CD4-positive, alpha-beta T cell treated with Interleukin-12 subunit alpha and Interleukin-12 subunit beta, for 1 hour (primary cell): Measurements from ENCODE around the gene PERM1.

ENCODE experiments used
- DNase-seq: peaks from one replicate; pipeline ENCODE4 v3.0.0-alpha.2; 2020

The PERM1 gene

DNA sequence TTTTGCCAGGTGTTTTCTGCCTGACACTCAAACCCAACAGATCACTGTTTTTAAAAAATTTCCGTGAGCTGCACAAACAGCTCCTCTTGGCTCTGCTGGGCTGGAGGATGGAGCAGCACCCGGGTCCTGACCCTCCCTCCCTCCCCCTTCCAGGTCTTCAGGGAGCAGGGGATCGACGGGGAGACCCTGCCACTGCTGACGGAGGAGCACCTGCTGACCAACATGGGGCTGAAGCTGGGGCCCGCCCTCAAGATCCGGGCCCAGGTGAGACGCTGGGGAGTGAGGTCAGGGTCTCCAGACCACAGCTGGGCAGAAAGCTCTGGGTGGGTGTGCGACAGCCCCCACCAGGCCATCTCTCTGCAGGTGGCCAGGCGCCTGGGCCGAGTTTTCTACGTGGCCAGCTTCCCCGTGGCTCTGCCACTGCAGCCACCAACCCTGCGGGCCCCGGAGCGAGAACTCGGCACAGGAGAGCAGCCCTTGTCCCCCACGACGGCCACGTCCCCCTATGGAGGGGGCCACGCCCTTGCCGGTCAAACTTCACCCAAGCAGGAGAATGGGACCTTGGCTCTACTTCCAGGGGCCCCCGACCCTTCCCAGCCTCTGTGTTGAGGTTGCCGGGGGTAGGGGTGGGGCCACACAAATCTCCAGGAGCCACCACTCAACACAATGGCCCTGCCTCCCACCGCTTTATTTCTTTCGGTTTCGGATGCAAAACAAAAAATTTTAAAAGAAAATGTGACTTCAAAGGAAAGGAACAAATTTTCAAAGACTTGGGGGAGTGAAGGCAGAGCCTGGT, 38.1 kb downstream of the PERM1 start:
- DNase-seq: no peak

DNA sequence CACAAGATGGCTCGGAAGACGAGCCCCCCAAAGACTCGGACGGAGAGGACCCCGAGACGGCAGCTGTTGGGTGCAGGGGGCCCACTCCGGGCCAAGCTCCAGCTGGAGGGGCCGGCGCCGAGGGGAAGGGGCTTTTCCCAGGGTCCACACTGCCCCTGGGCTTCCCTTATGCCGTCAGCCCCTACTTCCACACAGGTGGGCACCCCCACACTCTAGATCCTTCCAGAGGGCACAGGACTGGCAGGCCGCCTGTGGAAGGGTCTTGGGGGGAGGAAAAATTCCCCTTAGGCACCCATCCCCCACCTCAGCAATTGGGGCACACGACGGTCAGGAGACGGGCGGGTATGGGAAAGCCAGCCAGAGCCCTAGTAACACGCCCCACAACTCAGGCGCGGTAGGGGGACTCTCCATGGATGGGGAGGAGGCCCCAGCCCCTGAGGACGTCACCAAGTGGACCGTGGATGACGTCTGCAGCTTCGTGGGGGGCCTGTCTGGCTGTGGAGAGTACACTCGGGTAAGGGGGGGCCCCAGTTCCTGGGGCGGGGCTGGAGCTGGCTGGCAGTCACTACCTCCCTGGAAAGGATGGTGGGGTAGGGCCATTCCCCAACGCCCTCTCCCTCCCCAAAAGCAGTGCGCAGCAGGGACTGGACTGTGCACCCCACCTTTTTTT, 38.9 kb downstream of the PERM1 start:
- DNase-seq: no peak

DNA sequence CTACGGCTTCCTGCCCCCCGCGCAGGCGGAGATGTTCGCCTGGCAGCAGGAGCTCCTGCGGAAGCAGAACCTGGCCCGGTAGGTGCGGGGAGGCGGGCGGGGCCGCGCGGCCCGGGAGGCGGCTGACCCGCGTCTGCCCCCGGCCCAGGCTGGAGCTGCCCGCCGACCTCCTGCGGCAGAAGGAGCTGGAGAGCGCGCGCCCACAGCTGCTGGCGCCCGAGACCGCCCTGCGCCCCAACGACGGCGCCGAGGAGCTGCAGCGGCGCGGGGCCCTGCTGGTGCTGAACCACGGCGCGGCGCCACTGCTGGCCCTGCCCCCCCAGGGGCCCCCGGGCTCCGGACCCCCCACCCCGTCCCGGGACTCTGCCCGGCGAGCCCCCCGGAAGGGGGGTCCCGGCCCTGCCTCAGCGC, 39.5 kb downstream of the PERM1 start:
- DNase-seq: no peak

DNA sequence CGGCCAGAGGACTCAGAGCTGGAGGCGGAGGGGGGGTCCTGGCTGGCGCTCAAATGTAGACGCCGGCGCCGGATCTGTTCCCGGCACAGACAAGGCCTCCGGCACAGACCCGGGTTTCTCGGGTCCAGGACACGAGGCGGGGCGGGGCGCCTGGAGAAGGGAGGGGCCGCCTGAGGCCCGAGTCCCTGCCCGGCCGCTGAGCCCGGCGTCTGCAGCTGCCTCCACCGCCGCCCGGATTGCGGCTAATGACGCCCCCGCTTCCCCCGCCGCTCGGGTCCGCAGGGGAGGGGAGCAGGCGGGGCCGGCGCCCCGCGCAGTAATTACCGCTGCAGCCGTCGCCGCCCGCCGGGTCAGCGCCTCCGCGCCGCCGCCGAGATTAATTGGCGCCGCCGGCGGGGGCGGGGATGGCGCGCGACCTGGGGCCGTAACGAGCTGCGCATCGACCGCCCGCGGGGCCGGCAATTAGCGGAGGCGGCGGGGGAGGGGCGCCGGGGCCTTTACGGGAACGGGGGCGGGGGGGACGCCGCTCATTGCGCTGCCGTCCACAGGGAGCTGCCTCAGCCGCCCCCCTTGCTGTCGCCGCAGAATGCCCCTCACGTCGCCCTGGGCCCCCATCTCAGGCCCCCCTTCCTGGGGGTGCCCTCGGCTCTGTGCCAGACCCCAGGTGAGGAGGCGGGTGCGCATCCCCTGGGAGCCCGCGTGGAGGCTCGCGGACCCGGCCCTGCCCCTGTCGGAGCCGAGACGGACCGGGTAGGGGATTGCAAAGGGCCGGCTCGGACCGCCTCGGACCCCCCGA, 40.1 kb downstream of the PERM1 start:
- no peak for DNase-seq

DNA sequence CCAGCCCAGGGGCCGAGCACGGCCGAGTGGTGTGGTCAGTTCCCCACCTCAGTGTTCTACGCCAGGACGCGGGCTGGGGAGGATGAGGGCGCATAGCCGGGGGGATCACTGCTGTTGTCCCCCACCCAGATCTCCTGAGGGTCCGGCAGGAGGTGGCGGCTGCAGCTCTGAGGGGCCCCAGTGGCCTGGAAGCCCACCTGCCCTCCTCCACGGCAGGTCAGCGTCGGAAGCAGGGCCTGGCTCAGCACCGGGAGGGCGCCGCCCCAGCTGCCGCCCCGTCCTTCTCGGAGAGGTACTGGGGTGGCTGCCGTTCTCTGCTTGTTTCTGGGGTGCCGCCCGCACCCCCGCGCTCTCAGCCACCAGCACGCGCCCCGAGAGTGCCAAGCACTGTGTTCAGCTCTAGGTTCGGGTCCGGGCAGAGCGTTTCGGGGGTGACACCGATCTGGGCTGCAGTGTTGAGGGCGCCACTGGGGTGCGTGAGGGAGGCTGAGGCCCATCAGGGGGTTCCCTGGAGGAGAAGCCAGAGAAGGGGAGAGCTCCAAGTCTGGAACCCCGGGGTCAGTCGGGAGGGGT, 40.8 kb downstream of the PERM1 start:
- DNase-seq: no peak

DNA sequence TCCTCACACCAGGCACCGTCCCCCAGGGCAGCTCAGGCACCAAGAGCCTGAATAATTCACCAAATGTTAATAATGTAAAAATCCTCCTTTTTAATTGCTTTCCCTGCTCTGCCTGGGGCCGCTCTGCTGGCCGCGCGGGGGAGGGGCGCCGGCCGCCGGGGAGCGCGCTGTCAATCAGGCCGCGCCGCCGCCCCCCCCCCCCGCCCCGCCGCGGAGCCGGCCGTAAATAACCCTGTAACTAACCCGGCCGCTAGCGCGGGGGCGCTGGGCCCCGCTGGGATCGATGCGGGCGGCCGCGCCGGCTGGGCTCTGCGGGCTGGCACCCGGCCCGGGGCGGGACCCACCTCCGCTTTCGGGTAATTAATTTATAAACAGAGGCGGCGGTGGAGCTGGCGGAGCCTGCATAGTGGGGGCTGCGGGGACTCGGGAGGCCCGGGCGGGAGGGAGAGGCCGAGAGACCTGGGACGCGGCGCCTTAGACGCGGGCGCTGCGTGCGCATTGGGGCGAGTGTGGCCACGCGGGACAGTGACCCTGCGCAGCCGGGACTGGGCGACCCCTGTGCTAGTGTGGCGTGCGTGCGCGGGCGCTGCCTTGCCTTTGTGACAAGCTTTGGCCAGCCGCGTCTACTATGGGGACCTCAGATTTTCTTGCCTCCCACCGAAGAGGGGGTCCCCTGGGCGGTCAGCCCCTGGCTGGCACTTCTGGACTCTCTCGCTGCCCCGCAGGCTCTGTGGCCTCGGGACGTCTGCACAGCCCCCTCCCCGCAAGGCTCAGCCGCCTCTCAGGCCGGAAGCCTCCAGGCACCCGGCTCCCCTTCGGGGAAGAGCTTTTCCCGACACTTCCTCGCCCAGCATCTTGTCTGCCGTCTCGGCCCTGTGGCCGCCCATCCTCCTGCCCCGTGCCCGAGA, 41.5 kb downstream of the PERM1 start:
- peak; percentile 35 for DNase-seq

DNA sequence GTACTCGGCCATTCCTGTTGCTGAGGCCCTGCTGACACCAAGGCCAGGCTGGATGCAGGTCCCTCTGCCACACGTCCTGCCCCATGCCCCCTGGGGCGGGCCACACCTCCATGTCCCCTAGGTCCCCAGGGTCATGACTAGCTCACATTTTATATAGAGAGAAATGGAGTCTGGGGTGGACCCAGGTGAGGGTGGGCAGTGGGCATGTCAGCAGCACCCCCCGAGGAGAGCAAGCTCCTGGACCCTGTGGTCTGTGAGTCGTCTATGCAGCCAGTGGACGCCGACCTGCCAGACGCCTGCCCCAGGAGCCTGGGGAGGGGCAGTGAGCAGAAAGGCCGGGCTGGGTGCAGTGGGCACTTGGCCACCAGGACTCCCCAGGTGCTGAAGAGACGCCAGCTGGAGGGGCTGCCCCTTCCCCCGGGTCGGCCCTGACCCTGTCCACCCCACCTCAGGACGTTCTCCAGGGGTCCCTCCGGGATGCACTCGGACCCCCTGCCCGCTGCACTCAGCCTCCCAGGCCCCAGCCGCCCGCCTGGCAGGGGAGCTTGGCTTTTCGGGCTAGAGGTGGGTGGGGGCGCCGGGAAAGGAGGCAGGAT, 42.3 kb downstream of the PERM1 start:
- no peak for DNase-seq

DNA sequence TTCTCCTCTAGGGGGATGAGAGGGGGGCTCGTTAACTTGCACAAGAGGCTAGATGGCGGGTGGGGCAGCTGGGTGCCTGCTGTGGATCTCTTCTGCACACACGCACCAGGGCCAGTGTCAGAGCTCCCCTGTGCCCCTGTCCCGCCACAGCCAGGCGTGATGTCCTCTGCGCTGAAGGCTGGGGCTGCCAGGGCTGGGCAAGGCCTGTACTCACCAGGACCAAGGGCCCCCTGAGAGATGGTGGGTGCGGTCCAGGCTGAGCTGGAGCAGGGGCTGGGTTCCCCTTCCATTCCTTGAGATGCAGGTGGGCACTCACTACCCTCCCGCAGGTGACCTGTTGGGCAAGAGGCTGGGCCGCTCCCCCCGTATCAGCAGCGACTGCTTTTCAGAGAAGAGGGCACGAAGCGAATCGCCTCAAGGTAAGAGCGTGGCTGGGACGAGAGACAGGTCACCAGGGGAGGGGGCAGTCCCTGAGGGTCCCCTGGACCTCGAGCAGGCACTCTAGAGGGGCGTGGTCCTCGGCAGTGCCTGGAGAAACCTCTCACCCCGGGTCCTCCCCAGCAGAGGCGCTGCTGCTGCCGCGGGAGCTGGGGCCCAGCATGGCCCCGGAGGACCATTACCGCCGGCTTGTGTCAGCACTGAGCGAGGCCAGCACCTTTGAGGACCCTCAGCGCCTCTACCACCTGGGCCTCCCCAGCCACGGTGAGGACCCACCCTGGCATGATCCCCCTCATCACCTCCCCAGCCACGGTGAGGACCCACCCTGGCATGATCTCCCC, 43.0 kb downstream of the PERM1 start:
- no peak for DNase-seq

DNA sequence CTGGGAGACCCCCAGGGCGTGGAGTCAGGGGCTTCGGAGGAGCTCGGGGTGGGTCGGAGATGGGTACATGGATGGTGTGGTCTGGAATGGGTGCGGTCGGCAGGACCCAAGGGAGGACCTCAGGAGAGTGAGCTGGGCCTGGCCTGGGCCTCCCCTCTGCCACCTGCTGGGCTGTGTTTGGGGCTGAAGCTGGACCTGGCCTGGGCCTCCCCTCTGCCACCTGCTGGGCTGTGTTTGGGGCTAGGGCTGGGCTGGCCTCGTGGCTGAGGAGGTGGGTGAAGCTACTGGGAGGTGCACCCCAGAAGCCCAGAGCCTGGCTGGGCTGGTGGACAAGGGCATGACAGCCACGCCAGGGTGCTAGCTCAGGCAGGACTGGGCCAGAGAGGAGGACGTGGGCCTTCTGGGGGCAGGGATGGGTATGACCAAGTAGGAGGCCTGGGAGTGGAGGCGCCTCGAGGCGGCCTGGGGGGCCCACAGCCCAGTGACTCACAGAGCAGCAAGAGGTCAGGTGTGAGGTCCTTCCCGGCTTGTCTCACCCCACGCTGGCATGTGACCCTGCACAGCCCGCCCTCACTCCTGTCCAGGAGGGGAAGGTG, 43.7 kb downstream of the PERM1 start:
- no peak for DNase-seq

DNA sequence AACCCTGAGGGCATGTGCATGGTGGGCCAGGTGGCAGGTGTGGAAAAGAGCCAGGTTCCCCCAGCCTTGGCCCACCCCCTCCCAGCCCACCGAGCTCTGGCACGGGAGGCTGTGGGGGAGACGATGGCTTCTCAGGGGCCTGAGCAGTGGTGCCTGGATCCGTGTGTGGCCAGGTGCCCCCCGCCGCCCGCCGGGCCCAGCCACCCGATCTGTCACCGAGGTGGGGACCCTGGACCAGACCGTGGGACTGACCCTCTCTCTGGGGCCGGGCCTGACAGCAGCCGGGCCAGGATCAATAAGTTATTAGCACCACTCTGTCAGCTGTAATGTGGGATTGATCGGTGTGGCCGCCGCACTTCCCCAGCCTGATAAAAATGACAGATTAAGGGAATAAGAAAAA, 44.4 kb downstream of the PERM1 start:
- no peak for DNase-seq

DNA sequence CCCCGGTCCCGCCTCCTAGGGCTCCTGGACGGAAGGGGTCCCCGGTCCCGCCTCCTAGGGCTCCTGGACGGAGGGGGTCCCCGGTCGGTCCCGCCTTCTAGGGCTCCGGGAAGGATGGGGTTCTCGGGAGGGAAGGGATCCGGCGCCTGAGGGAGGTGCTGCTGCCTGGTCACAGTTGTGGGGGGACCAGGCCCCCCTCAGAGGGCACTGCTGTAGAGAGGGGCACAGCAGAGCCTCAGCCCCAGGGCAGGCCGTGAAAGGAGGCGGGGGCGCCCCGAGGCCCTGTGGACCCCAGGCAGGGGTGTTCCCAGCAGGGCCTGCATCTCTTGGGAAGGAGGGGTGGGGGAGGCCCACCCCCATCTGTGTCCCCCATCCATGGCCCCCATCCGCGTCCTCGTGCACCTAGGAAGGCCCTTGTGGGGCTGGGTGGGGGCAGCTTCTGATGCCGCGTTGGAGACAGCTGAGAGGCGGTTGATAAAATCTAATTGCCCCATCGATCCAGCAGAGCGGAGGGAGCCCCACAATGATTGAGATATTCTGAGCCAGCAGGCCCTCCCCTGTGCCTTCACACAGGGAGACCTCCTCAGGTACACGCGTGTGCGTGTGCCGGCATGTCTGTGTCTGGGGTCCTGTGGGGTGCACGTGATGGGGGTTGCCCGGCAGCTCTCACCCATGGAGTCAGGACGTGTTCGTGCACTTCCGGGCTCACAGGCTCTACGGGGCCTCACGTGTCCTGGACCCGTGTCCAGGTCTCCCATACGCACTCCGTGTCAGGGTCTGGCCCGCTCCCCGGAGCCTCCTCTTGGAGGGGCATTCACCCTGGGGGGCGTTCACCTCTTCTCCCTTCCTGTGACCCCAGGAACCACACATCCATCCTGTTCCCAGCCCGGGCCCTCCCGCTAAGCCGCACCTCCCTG, 45.3 kb downstream of the PERM1 start:
- no peak for DNase-seq

DNA sequence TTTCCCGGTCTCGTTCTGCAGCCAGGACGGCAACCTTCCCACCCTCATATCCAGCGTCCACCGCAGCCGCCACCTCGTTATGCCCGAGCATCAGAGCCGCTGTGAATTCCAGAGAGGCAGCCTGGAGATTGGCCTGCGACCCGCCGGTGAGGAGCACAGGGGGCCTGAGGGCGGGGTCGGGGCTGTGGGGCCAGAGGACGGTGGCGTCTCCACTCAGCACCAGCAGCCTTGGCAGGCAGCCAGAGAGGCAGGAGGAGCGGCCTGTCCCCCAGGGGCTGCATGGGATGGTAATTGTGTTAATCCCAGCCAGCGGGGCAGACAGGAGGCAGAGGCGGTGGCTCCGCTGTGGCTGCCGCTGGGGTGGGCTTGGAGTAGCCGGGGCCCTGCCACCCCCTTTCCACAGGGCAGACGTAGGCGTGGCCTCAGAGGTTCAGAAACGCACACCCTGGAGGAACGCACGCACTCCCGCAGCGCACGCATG, 46.1 kb downstream of the PERM1 start:
- DNase-seq: no peak

DNA sequence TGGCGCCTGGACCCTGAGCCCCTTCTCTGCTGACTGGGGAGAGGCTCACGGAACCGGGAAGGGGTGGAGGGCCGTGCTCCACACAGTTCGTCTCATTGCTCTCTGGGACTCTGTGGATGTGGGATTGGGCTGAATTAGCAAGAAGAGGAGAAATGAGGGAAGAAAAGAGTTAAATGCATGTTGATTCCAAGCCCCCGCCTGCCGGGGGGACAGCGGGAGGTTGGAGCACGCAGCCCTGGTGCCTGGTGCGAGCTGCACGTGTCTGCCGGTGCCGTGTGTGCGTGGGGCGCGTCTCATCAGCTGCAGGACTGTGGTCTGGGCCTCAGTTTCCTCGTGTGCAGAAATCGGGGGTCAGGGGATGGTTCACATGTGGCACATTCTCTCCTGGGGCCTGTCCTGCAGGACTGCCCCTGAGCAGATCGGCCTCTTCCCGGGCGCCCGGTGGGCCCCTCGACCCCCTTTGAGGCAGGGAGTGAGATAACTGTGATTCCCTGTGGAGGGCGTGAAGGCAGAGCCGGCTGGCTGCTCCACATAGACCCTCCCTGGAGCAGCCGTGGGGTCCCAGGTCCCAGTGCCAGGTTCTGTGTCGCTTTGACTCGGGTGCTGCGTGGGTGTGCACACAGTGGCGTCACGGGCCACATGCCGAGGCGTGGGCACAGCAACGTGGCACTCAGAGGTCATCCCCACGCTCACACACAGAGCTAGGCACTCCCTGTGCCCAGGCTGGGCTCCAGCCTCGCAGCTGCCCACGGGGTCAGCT, 46.7 kb downstream of the PERM1 start:
- no peak for DNase-seq

DNA sequence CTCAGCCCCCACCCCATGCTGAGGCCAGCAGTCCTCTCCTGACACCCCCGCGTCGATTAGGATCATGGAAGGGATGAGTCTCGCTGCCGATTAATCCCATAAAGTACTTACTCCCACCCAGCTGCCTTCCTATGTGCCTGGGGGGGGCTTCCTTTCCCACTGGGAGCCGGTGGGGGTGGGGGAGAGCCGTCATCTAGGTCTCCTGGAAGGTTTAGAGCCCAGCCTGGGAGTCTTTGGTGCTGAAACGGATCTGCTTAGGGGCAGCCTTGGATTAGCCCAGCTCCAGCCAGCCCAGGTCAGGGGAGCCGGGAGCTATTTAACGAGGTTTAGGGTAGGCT, 48.3 kb downstream of the PERM1 start:
- no peak for DNase-seq

DNA sequence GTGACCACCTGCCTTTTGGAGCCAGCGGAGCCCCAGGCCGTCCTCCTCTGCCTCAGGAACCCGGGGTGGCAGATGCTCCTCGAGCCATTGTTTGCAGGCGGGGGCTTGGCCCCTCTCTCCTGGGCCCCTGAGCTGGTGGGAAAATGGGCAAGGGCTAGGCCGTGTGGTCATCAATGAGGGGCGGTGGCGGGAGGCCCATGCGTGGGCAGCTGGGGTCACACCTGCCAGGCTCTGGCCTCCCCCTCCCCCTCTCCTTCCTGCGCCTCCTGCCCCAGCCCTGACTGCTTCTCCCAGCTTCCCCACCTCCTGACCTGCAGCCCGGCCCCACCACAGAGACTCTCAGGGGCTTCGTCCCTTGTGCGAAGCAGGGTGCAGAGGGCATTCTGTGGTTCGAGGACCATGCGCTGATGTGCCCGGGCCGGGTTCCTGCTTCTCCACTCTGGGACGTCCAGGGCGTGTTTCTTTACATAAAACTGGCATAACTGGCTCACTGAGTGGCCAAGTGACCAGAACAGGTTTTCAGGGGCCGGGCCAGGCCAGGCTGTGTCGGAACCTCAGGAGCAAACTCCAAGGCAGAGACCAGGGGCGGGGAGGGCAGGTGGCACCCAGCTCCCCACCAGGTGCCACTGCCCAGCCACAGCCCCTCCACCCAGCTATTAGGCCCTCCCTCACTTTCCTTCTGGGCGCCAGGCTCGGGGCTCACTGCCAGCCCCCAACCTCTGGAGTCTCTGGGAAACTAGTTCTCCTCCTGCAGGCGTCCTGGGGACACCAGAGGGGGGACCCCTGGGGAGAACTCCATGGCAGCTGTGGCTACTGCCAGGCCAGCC, 48.9 kb downstream of the PERM1 start:
- no peak for DNase-seq

DNA sequence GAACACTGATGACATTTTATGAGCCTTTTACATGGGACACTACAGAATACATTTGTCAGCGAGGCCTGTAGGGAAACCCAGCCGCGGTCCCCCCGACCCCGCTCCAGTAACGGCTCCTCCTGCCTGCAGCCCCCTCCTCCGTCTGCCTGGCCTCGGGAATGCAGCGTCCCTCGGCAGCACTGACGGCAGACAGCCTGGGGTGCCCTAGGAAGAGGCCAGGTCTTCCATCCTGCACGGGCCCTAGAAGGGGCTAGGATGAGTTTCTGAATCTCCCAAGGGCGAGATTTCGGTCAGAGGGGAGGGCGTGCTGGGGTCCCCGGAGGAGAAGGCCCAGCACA, 49.8 kb downstream of the PERM1 start:
- no peak for DNase-seq

DNA sequence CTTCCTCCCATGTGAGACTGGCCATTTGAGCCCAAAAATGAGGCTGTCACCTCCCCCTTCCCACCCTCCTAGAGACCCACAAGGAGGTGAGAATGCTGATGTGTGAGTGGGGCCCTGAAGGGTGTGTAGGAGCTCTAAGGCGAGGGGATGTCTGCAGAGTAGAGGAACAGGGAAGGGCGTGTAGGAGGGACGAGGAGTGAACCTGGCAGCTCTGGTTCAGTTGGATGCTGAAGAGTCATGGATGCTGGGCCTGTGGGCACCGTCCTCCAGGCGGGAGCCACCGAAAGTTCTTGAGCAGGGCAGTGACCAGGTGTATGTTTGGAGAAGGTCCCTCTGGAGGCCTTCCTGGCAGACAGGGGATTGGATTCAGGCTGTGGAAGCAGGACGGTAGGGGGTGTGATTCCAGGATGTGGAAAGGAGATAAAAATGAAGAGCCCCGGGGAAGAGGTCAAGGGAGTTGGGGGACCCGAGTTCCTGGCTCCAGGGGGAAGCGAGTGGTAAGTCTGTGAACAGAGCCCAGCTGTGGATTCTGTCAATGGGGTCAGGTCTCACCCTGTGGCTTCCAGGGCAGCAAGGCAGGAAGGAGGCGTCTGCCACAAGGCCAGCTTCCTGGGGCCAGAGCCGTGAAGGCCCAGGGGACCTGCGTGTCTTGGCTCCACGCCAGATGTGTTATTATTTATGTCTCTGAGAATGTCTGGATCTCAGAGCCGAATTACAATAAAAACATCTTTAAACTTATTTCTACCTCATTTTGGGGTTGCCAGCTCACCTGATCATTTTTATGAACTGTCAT, 50.3 kb downstream of the PERM1 start:
- DNase-seq: no peak
